LNCAP (cell line): ENCODE results near the gene FAM161B.

ENCODE experiments used
- CTCF ChIP-seq: fragments of 450-650 bp; IDR thresholded peaks from 2 replicates; pipeline ENCODE4 v1.5.1; 2017; ENCODE audit warnings: mild to moderate bottlenecking

Gene FAM161B

GRCh38 chr14:73991092-73991491, 41.2 kb upstream of the FAM161B start:
- no peak for TF ChIP-seq CTCF

- no peak for TF ChIP-seq CTCF
Observed at GRCh38 chr14:73988065-73988464, 38.2 kb upstream of the FAM161B start.

GRCh38 chr14:73977896-73978295, 28.0 kb upstream of the FAM161B start:
- TF ChIP-seq CTCF, result no peak

- no peak for TF ChIP-seq CTCF
Observed at GRCh38 chr14:73976125-73976524, 26.2 kb upstream of the FAM161B start.

GRCh38 chr14:73973497-73973896, 23.6 kb upstream of the FAM161B start:
- no peak for TF ChIP-seq CTCF

GRCh38 chr14:73968885-73969284, 19.0 kb upstream of the FAM161B start:
- no peak for TF ChIP-seq CTCF

GRCh38 chr14:73965216-73965615, 15.3 kb upstream of the FAM161B start:
- no peak for TF ChIP-seq CTCF

- no peak for TF ChIP-seq CTCF
Observed at GRCh38 chr14:73961192-73961591, 11.3 kb upstream of the FAM161B start.
